ENCODE data around the gene RHOBTB1. TPM values are rescaled to one million over a fixed set of nuclear protein-coding genes. Genes with fewer than 3 reads are reported as not detected.
A peak's percentile ranks its signal among the peaks of the same experiment; 100 is the strongest.

The RHOBTB1 gene
- total RNA-seq, 4 donors from 2014 or later, result 22.2 to 47.7 (median 33.5) TPM

- ATAC-seq (no peak), DNase-seq (no peak)
- H3K9me3 ChIP-seq, result no peaks in the 10 kb centered on the region
- H3K36me3 ChIP-seq, result no peaks in the 10 kb centered on the region
- H3K27ac ChIP-seq, result no peak overlapping the region
- H3K4me3 ChIP-seq, result no peak overlapping the region
- no peaks in the 10 kb centered on the region for H3K27me3 ChIP-seq
- in situ Hi-C loops (cut with MboI; ENCODE audit: low sequenced_read_pairs in 4 of 4), result loop anchor here in 1 of 4 donors (25.0 kb wide), 1 partner anchor 336 kb away; no protein-coding TSS in a partner anchor
- intact Hi-C loops (cut with DNase I; ENCODE audit: low total_unique reads), result no loop called here
- TF ChIP-seq POLR2A (IDR thresholded peaks at IDR 0.05), result no peak
- TF ChIP-seq, protein P1, sequence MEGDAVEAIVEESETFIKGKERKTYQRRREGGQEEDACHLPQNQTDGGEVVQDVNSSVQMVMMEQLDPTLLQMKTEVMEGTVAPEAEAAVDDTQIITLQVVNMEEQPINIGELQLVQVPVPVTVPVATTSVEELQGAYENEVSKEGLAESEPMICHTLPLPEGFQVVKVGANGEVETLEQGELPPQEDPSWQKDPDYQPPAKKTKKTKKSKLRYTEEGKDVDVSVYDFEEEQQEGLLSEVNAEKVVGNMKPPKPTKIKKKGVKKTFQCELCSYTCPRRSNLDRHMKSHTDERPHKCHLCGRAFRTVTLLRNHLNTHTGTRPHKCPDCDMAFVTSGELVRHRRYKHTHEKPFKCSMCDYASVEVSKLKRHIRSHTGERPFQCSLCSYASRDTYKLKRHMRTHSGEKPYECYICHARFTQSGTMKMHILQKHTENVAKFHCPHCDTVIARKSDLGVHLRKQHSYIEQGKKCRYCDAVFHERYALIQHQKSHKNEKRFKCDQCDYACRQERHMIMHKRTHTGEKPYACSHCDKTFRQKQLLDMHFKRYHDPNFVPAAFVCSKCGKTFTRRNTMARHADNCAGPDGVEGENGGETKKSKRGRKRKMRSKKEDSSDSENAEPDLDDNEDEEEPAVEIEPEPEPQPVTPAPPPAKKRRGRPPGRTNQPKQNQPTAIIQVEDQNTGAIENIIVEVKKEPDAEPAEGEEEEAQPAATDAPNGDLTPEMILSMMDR (IDR thresholded peaks at IDR 0.05 in 4 of 5, conservative IDR thresholded peaks at IDR 0.05 in 1 of 5), result no peak
- no peaks in the 10 kb centered on the region for H3K4me1 ChIP-seq
Observed at GRCh38 chr10:60951272-60951724, 7.3 kb upstream of the RHOBTB1 start.

DNA sequence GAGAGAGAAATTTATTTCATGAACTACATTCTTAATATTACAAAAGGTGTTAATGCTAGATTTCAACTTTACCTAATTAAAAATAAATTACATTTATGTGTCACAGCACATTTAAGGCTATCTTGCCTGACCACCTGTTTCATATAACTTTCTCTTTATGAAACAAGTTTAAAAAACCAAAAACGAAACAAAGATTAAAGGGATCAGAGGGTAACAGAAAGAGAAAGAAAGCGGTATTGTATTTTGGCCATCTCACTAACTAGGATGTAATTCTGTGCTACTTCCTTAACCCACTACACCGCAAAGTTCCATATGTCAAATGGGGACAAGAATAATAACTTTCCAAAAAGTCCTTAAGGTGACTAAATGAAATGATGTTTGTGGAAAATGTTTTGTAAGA, 6.3 kb upstream of the RHOBTB1 start:
- Histone ChIP-seq H3K9me3 (no peaks in the 10 kb centered on the region), H3K27ac (no peak overlapping the region), H3K4me3 (no peak overlapping the region), H3K36me3 (no peaks in the 10 kb centered on the region), H3K27me3 (no peaks in the 10 kb centered on the region), H3K4me1 (peaks cover 3 to 4% of the 10 kb centered on the region in 2 donors)
- ATAC-seq (no peak), DNase-seq (no peak)
- in situ Hi-C loops (cut with MboI; ENCODE audit: low sequenced_read_pairs in 4 of 4) (loop anchor here in 1 of 4 donors (25.0 kb wide), 1 partner anchor 337 kb away; no protein-coding TSS in a partner anchor), intact Hi-C loops (cut with DNase I; ENCODE audit: low total_unique reads) (no loop called here)
- TF ChIP-seq, protein P1 (IDR thresholded peaks at IDR 0.05 in 4 of 5, conservative IDR thresholded peaks at IDR 0.05 in 1 of 5), result no peak
- no peak for TF ChIP-seq POLR2A (IDR thresholded peaks at IDR 0.05)

GRCh38 chr10:60948851-60949250, 4.9 kb upstream of the RHOBTB1 start:
- no peak overlapping the region for H3K27ac ChIP-seq
- TF ChIP-seq, protein P1 (IDR thresholded peaks at IDR 0.05 in 4 of 5, conservative IDR thresholded peaks at IDR 0.05 in 1 of 5), result no peak
- no peak for TF ChIP-seq POLR2A (IDR thresholded peaks at IDR 0.05)
- in situ Hi-C loops (cut with MboI; ENCODE audit: low sequenced_read_pairs in 4 of 4), result loop anchor here in 1 of 4 donors (25.0 kb wide), 1 partner anchor 1113 kb away; no protein-coding TSS in a partner anchor

GRCh38 chr10:60944910-60945297, 919 bp upstream of the RHOBTB1 start:
- intact Hi-C loops (cut with DNase I; ENCODE audit: low total_unique reads), result loop anchor here (1.0 to 5.0 kb wide), 4 partner anchors 72 to 1102 kb away; no protein-coding TSS in a partner anchor

More at GRCh38 chr10:60948851-60949250, 4.9 kb upstream of the RHOBTB1 start:
- intact Hi-C loops (cut with DNase I; ENCODE audit: low total_unique reads), result no loop called here
- peaks cover 3 to 11% of the 10 kb centered on the region in 2 donors for H3K4me1 ChIP-seq
- no peaks in the 10 kb centered on the region for H3K36me3 ChIP-seq
- no peaks in the 10 kb centered on the region for H3K27me3 ChIP-seq
- DNase-seq, result no peak
- H3K9me3 ChIP-seq, result no peaks in the 10 kb centered on the region
- no peak for ATAC-seq
- no peak overlapping the region for H3K4me3 ChIP-seq

More at GRCh38 chr10:60944910-60945297, 919 bp upstream of the RHOBTB1 start:
- Histone ChIP-seq H3K9me3 (no peaks in the 10 kb centered on the region), H3K36me3 (no peaks in the 10 kb centered on the region), H3K4me1 (peaks cover 27 to 38% of the 10 kb centered on the region in 2 donors), H3K27me3 (no peaks in the 10 kb centered on the region), H3K4me3 (peak overlapping the region; percentile 87 to 93 (median 90)), H3K27ac (peak overlapping the region; percentile 97 to 100 (median 99))
- peak; percentile 20 to 29 for ATAC-seq
- TF ChIP-seq, protein P1 (IDR thresholded peaks at IDR 0.05 in 4 of 5, conservative IDR thresholded peaks at IDR 0.05 in 1 of 5), result no peak
- TF ChIP-seq POLR2A (IDR thresholded peaks at IDR 0.05), result no peak
- in situ Hi-C loops (cut with MboI; ENCODE audit: low sequenced_read_pairs in 4 of 4), result loop anchor here in 1 of 4 donors (25.0 kb wide), 1 partner anchor 1117 kb away; no protein-coding TSS in a partner anchor
- DNase-seq, result peak in 1 of 2 donors; percentile 46
